Measurements from ENCODE around the gene SBF1. TPM values are rescaled to one million over a fixed set of nuclear protein-coding genes. Genes with fewer than 3 reads are reported as not detected.

Gene SBF1
- total and polyA plus RNA-seq, 2 of the 13 experiments (the other 11 are each of a cell fraction or from before 2014, with no cell fraction given), result 31.7 to 40.9 TPM

- H4K20me1 ChIP-seq (ENCODE audit: insufficient read depth, low read length), result no peaks in the 10 kb centered on the region
- TF ChIP-seq RBFOX2 (IDR thresholded peaks at IDR 0.05; ENCODE audit: low read depth, low read length) (peak; percentile 20; the same call in 1 of the 2 replicates), CHD4 (IDR thresholded peaks at IDR 0.05; ENCODE audit: borderline replicate concordance, low read length) (no peak), AGO2 (optimal IDR thresholded peaks at IDR 0.05; ENCODE audit: low read depth, low read length) (peak; percentile 29), TBX3 (IDR thresholded peaks at IDR 0.05; ENCODE audit: borderline replicate concordance) (no peak)
- H3K27ac ChIP-seq (ENCODE audit: extremely low read length, insufficient read depth, low read length), result no peak overlapping the region
- no peaks in the 10 kb centered on the region for H3K9me3 ChIP-seq (ENCODE audit: low read length)
- no peaks in the 10 kb centered on the region; a peak in 1 of 5 replicates for H3K27me3 ChIP-seq (ENCODE audit: control insufficient read depth in 1 of 2, insufficient read depth in 2 of 2, low read length in 2 of 2)
- H2AFZ ChIP-seq (ENCODE audit: low read length), result no peak overlapping the region
- peaks cover 2 to 10% of the 10 kb centered on the region in 2 experiments; a peak in 1 of 5 replicates for H3K36me3 ChIP-seq (replicated peaks in 1 of 2; ENCODE audit: control insufficient read depth in 1 of 2, insufficient read depth in 2 of 2, low read length in 2 of 2)
- peak overlapping the region; percentile 90 to 99 (median 93); a peak in 5 of 6 replicates for H3K4me3 ChIP-seq (replicated peaks in 1 of 3; ENCODE audit: insufficient read depth in 1 of 3, low read depth in 2 of 3, low read length in 3 of 3)
- ATAC-seq, result no peak
- no peak for FAIRE-seq
- no TSS peak for BruUV-seq (replicated peaks)
- in situ Hi-C loops (cut with HindIII; ENCODE audit: extremely low pct_ligation_motif_present, low pct_unique_long_range_greater_than_20kb), result no loop called here
- H3K4me1 ChIP-seq (ENCODE audit: insufficient read depth, low read length), result peaks cover 19% of the 10 kb centered on the region
- DNase-seq (ENCODE audit: low spot score), result no peak
- POLR2A ChIA-PET, result interaction anchor here (3.9 kb wide), 1 partner anchor 20 kb away, joined by 97 read pairs; the partner anchor contains the start of gene SCO2
- peak overlapping the region; percentile 86 for H3K4me2 ChIP-seq (ENCODE audit: low read depth, low read length)
- WGBS (ENCODE audit: low lambda C conversion rate), result 95% methylated on average over 21 of the region's 41 CpGs
- CTCF ChIA-PET (ENCODE audit: low intra/inter-chr PET ratio, low total read pairs), result no interaction called here
- intact Hi-C loops (cut with micrococcal nuclease; ENCODE audit: unreplicated experiment), result no loop called here
- peak overlapping the region; percentile 90 for H3K9ac ChIP-seq (ENCODE audit: insufficient read depth, low read depth, low read length)
- peaks cover 31% of the 10 kb centered on the region for H3K79me2 ChIP-seq (ENCODE audit: insufficient read depth, low read length)
Measured at GRCh38 chr22:50505776-50506610, 31.2 kb upstream of the SBF1 start.

- Histone ChIP-seq H3K4me3 (replicated peaks in 1 of 3; ENCODE audit: insufficient read depth in 1 of 3, low read depth in 2 of 3, low read length in 3 of 3) (no peak overlapping the region), H3K9ac (ENCODE audit: insufficient read depth, low read depth, low read length) (no peak overlapping the region), H3K9me3 (ENCODE audit: low read length) (no peaks in the 10 kb centered on the region), H3K4me1 (ENCODE audit: insufficient read depth, low read length) (peaks cover 19% of the 10 kb centered on the region), H2AFZ (ENCODE audit: low read length) (no peak overlapping the region), H4K20me1 (ENCODE audit: insufficient read depth, low read length) (no peaks in the 10 kb centered on the region), H3K27me3 (ENCODE audit: control insufficient read depth in 1 of 2, insufficient read depth in 2 of 2, low read length in 2 of 2) (no peaks in the 10 kb centered on the region; a peak in 1 of 5 replicates), H3K4me2 (ENCODE audit: low read depth, low read length) (no peak overlapping the region), H3K27ac (ENCODE audit: extremely low read length, insufficient read depth, low read length) (no peak overlapping the region), H3K36me3 (replicated peaks in 1 of 2; ENCODE audit: control insufficient read depth in 1 of 2, insufficient read depth in 2 of 2, low read length in 2 of 2) (peaks cover 2 to 10% of the 10 kb centered on the region in 2 experiments; a peak in 1 of 5 replicates), H3K79me2 (ENCODE audit: insufficient read depth, low read length) (peaks cover 28% of the 10 kb centered on the region)
- 100% methylated on average over 7 of the region's 14 CpGs for WGBS (ENCODE audit: low lambda C conversion rate)
- no peak for DNase-seq (ENCODE audit: low spot score)
- intact Hi-C loops (cut with micrococcal nuclease; ENCODE audit: unreplicated experiment), result no loop called here
- no peak for FAIRE-seq
- in situ Hi-C loops (cut with HindIII; ENCODE audit: extremely low pct_ligation_motif_present, low pct_unique_long_range_greater_than_20kb), result no loop called here
- ChIA-PET CTCF (ENCODE audit: low intra/inter-chr PET ratio, low total read pairs) (no interaction called here), POLR2A (no interaction called here)
- BruUV-seq (replicated peaks), result no TSS peak
- ATAC-seq, result no peak
- TF ChIP-seq SKIL (CRISPR knock-in tag; IDR thresholded peaks at IDR 0.05; ENCODE audit: borderline replicate concordance) (no peak), ZNF841 (CRISPR knock-in tag; IDR thresholded peaks at IDR 0.05; ENCODE audit: borderline replicate concordance) (no peak), ZKSCAN8 (CRISPR knock-in tag; IDR thresholded peaks at IDR 0.05; ENCODE audit: borderline replicate concordance) (no peak), ZNF512B (CRISPR knock-in tag; IDR thresholded peaks at IDR 0.05; ENCODE audit: borderline replicate concordance) (no peak), PHF20 (CRISPR knock-in tag; IDR thresholded peaks at IDR 0.05) (no peak), GABPA (IDR thresholded peaks at IDR 0.05; ENCODE audit: low read depth, low read length) (no peak), GABPA (CRISPR knock-in tag; IDR thresholded peaks at IDR 0.05; ENCODE audit: low read depth) (no peak), ZNF598 (CRISPR knock-in tag; IDR thresholded peaks at IDR 0.05; ENCODE audit: borderline replicate concordance) (no peak)
Measured at GRCh38 chr22:50505276-50505775, 30.5 kb upstream of the SBF1 start.

Data from HepG2 (cell line).